Measurements from ENCODE around the gene SMG6.
"Not testable (repeated sequence)": the region's sequence is repeated elsewhere in the genome, so short reads cannot be mapped to it uniquely, and the experiment has no call there.

Gene SMG6

GRCh38 chr17:2303204-2304188 lies at the start of gene SMG6, which contains the start of gene SRR:
TSS of gene SMG6 (minus strand) at chr17:2303785. CDS start at chr17:2303720, 65 bp downstream.
TSS of gene SRR (plus strand) at chr17:2303950. CDS start at chr17:2315561, 11,611 bp downstream.
- DNase-seq (ENCODE audit: low read depth in 3 of 3), result peak; percentile 86 to 93 (median 88)

DNA sequence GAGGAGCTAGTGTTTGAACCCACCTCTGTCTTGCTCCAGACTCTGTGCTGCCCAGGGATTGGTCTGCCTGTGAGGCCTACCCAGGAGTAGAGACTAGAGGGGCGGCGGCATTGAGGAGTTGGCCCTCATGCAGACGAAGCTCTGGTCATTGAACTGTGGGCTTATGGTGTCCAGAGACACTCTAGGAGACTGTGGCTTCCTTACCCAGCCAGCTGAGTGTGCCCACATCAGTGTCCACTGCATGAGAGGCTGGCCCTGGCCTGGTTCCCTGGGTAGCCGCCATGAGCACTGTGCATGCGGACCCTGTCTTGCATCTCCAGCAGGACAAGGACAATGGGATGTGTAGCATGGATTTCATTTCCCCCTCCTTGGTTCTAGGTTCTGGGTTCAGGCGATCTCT lies 47.7 kb upstream of the SMG6 start:
- no peak for DNase-seq (ENCODE audit: low read depth in 3 of 3)

GRCh38 chr17:2347805-2348685 lies 44.5 kb upstream of the SMG6 start:
- no peak for DNase-seq (ENCODE audit: low read depth in 3 of 3)

GRCh38 chr17:2346475-2346874 lies 42.9 kb upstream of the SMG6 start:
- no peak for DNase-seq (ENCODE audit: low read depth in 3 of 3)

DNA sequence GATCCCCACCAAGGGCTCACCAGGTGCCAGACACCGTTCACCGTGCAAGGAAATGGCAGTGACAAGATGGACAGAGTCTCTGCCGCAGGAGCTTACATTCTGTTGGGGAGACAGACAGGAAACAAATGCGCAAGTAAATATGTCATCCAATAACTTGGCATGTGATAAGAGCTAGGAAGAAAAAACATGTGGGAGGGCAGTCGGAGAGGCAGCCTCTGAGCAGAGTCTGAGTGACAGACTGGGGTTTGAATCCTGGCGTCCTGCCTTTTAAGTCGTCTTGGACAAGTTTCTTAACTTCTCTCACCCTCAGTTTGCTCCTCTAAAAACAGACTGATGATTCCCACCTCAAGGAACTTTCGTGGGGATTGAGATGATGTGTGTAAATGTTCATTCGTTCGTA lies 40.9 kb upstream of the SMG6 start:
- no peak for DNase-seq (ENCODE audit: low read depth in 3 of 3)

DNA sequence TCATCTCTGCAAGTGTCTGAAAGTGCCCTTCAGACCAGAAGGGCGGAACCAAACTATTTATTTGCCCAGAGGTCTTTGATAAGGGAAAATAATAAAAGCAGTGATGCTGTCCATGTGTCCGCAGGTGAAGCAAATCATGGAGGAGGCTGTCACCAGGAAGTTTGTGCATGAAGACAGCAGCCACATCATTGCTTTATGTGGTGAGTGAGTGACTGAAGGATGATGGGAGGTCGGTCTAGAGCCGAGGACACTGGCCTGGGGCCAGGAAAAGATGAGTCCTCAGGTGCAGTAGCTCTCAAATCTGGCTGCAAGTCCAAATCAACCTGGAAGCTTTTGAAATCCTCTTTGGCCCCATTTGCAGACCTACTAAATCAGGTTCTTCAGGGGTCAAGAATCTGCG lies 39.8 kb upstream of the SMG6 start:
- DNase-seq (ENCODE audit: low read depth in 3 of 3), result peak in 1 of 3 experiments; percentile 52

DNA sequence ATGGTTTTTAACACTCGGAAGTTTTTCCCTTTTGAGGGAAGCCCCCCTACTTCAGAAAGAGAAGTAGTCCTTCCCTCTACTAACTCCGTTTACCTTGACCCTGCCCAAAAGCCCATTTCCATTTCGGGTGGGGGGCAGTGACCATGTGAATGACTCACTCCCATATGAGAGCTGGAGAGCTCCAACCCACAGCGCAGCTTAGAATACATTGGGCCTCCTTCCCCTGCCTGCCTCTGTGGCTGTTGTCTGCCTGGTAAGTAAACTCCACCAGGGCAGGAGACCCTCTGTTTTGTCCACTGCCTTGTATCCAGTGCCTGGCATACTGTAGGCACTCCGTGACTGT lies 34.7 kb upstream of the SMG6 start:
- no peak for DNase-seq (ENCODE audit: low read depth in 3 of 3)

DNA sequence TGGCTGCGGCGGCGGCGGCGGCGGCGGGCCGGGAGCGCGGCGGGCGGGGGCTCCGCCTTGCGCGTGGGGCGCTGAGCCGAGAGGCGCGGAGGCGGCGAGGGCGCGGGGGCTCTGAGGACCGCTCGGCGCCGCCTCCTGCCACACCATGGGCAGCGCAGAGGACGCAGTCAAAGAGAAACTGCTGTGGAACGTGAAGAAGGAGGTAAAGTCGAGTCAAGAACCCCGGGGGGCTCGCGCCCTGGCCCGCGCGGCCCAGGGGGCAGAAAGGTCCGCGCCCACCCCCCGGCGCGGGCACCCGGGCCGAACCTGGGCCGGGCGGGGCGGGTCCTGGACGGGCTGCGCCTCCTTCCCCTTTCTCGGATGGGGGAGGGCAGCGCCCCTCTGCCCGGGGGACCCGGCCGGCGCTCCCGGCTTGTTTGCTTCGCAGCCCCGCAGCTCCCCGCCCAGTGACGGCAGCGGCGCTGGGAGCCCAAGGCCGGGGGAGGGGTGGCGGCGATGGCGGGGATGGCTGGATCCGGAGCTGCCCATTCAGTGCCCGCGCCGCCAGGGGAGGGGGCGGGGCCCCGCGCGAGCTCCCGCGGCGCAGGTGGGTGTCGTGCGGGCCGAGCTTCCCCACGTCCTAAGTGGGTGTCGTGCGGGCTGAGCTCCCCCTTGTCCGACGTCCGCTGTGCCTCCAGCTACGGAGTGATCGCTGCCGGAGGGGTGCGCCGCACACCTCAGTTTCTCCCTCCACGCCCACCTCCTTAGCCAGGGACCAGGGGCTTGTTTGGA lies 34.1 kb upstream of the SMG6 start:
- peak in 2 of 3 experiments; percentile 27 to 59 for DNase-seq (ENCODE audit: low read depth in 3 of 3)

DNA sequence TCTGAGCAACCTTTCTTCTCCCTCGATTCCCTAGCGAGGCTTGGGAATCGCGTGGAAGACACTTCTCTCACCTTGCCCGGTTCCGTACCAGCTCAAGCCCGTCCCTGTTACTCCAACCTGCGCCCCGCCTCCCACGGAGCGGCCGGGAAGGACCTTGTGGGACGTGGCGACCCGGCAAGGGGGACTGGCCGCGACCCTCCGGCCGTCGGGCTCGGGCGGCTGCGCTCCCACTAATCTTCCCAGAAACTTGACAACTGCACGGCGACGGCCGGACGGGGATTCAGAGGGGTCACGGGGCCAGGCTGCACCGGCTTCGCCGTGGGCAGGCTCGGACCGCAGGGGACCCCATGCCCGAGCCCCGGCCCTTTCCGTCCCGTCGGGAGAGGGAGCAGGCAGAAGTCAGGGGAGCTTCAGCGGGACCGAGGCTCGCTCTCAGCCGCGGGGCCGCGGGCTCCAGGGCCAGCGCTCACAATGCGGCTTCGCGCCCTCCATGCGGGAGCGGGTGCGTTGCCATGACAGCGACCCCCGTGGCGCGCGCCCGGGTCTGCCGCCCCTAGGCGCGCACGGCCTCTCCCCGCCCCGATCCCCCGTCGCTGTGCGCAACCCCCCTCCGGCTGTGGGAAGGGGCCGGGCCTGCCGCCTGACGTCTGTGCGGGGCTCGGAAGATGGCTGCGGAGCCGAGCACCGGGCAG lies 33.4 kb upstream of the SMG6 start, which contains the start of gene SGSM2:
TSS of gene SGSM2 (plus strand) at position 650 of the 692 bp plus-strand sequence. CDS start 188 bp downstream, outside the sequence.
- DNase-seq (ENCODE audit: low read depth in 3 of 3), result peak in 2 of 3 experiments; percentile 54 to 63

GRCh38 chr17:2336215-2336851 lies 32.7 kb upstream of the SMG6 start, which contains the start of gene TSR1:
TSS of gene TSR1 (minus strand) at chr17:2336457. CDS start at chr17:2336427, 30 bp downstream.
- DNase-seq (ENCODE audit: low read depth in 3 of 3), result peak; percentile 81 to 90 (median 86)

DNA sequence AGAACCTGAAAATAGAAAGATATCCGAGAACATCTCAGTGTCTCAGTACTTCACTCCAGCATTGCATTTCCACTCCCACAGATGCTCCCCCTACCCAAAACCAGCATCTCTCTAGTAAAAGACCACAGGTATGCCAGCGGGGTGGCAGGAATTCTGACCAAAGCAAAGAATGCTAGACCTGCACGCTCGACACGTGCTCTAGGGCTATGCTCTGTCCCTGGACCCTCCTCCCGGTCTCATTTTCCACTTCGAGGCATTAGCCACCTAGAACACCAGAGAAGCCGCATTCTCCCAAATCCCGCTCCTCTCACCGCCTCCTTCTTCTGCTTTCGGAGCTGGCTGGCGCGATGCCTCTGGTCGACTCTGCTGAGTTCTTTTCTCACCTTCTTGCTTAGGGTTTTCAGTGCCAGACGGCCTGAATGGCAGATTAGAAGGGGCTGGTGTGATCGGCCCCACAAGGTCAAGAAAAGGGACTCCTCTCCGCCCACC lies 32.2 kb upstream of the SMG6 start:
- DNase-seq (ENCODE audit: low read depth in 3 of 3), result no peak

GRCh38 chr17:2331303-2331702 lies 27.7 kb upstream of the SMG6 start:
- DNase-seq (ENCODE audit: low read depth in 3 of 3), result no peak

DNA sequence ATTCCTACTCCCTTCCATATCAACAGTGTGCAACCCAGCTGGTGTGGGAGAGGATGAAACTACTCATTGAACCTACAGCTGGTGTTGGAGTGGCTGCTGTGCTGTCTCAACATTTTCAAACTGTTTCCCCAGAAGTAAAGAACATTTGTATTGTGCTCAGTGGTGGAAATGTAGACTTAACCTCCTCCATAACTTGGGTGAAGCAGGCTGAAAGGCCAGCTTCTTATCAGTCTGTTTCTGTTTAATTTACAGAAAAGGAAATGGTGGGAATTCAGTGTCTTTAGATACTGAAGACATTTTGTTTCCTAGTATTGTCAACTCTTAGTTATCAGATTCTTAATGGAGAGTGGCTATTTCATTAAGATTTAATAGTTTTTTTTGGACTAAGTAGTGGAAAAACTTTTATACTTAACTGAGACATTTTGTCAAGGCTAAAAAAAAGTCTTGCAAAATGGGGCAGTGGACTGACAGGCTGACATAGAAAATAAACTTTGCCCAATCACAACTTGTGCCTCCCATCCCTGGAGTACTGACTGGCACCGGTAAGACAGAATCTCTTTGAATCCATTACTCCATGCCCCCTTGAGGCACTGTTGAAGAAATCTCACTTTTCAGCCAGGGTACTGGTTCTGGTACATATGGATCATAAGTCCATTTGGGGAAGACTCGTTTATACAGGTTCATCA lies 20.2 kb upstream of the SMG6 start:
- DNase-seq (ENCODE audit: low read depth in 3 of 3), result no peak

GRCh38 chr17:2321399-2321798 lies 17.8 kb upstream of the SMG6 start:
- no peak for DNase-seq (ENCODE audit: low read depth in 3 of 3)

GRCh38 chr17:2319051-2319450 lies 15.5 kb upstream of the SMG6 start:
- DNase-seq (ENCODE audit: low read depth in 3 of 3), result no peak

DNA sequence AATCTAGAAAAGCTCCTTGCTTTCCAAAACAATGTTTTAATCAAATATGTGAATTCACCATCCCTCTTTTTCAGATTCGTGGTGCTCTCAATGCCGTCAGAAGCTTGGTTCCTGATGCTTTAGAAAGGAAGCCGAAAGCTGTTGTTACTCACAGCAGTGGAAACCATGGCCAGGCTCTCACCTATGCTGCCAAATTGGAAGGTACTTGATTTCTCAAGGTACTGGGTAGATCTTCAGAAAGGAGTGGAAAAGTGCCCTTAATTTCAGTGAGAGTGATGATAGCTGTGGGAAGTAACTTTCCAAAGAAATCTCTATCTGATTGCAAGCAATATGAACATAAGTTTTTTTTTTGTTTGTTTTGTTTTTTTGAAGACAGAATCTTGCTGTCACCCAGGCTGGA lies 14.2 kb upstream of the SMG6 start:
- DNase-seq (ENCODE audit: low read depth in 3 of 3), result no peak

DNA sequence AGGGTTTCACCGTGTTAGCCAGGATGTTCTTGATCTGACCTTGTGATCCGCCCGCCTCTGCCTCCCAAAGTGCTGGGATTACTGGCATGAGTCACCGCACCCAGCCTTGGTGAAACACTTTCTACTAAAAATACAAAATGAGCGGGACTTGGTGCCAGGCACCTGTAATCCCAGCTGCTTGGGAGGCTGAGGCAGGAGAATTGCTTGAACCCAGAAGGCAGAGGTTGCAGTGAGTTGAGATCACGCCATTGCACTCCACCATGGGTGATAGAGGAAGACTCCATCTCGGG lies 13.3 kb upstream of the SMG6 start:
- not testable (repeated sequence) for DNase-seq (ENCODE audit: low read depth in 3 of 3)

- DNase-seq (ENCODE audit: low read depth in 3 of 3), result no peak
Measured at GRCh38 chr17:2312736-2313135, 9.2 kb upstream of the SMG6 start.

DNA sequence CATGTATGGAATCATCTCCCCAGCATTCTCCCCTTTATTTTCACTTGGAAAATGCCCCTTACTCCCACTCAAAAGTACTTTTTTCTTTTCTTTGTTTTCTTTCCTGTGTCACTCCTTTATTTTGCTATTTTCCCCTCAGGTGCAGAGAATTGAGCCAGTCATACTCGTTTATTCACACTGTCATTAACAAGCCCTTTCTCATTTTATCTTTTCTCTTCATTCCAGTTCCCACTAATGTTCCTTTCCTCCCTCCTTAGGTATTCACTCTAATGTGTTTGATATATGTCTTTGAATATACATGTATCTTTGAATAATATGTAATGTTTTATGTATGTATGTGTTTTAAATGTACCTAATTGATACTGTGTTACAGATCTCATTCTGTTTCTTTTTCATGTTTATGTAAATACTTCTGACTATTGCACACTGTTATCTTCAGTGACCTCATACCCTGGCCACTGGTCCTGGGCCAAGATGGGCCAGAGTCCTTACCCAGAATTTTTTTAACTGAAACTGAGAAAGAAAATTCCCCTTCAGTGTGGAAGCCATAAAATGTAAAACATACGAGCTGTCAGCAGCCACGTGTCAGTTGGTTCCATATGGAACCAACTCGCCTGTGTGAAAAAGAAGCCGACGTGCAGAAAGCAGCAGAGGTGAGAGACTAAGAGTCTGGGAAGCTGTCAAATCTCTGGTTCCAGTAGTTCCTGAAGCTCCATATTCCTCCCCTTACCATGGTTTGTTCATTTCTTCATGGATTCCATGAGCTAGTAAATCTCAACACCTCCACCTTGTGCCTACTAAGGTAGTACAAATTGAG lies 6.0 kb upstream of the SMG6 start:
- no peak for DNase-seq (ENCODE audit: low read depth in 3 of 3)
